ENCODE data around the gene MINDY4. TPM values are rescaled to one million over a fixed set of nuclear protein-coding genes. Genes with fewer than 3 reads are reported as not detected.
A peak's percentile ranks its signal among the peaks of the same experiment; 100 is the strongest.

The MINDY4 gene
- total RNA-seq, 1 experiment from 2014 or later: 2.1 TPM

DNA sequence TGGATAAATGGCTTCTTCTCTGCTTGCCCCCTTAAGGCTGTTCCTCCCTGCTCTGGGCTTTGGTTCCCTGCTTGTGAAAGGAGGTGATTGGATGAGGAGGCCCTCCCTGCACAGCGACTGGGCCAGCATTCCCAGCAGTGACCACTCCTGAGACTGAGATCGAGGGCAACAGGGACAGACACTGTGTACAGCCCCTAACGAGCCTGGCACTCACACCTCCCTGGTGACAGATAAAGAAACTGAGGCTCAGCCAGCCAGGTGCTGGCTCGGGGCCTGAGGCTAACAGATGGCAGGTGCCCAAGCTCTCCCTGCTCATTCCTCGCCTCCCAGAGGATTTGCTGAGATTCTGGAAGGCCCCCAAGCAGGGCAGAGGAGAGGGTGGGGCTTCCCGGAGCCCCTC is 128.4 kb downstream of the MINDY4 start:
- Mint-ChIP-seq H3K9me3 (ENCODE audit: unreplicated experiment) (no peaks in the 10 kb centered on the region), H3K27ac (ENCODE audit: unreplicated experiment) (no peak overlapping the region), H3K27me3 (ENCODE audit: insufficient read depth, unreplicated experiment) (no peaks in the 10 kb centered on the region), H3K36me3 (ENCODE audit: insufficient read depth, unreplicated experiment) (no peaks in the 10 kb centered on the region), H3K4me3 (ENCODE audit: unreplicated experiment) (no peak overlapping the region), H3K4me1 (ENCODE audit: low read depth, unreplicated experiment) (peaks cover 29% of the 10 kb centered on the region)
- Histone ChIP-seq H3K4me1 (peaks cover 30% of the 10 kb centered on the region), H3K4me3 (ENCODE audit: low read depth, low read length) (no peak overlapping the region), H3K9me3 (no peaks in the 10 kb centered on the region), H3K27me3 (replicated peaks; ENCODE audit: control insufficient read depth, insufficient read depth, low read length) (no peaks in the 10 kb centered on the region), H3K36me3 (ENCODE audit: control insufficient read depth, insufficient read depth, low read length) (no peaks in the 10 kb centered on the region)
- CTCF ChIA-PET: no interaction called here
- POLR2A ChIA-PET: no interaction called here
- no peak for DNase-seq
- TF ChIP-seq, protein P1, sequence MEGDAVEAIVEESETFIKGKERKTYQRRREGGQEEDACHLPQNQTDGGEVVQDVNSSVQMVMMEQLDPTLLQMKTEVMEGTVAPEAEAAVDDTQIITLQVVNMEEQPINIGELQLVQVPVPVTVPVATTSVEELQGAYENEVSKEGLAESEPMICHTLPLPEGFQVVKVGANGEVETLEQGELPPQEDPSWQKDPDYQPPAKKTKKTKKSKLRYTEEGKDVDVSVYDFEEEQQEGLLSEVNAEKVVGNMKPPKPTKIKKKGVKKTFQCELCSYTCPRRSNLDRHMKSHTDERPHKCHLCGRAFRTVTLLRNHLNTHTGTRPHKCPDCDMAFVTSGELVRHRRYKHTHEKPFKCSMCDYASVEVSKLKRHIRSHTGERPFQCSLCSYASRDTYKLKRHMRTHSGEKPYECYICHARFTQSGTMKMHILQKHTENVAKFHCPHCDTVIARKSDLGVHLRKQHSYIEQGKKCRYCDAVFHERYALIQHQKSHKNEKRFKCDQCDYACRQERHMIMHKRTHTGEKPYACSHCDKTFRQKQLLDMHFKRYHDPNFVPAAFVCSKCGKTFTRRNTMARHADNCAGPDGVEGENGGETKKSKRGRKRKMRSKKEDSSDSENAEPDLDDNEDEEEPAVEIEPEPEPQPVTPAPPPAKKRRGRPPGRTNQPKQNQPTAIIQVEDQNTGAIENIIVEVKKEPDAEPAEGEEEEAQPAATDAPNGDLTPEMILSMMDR (IDR thresholded peaks at IDR 0.05; ENCODE audit: insufficient read depth in 1 of 2, low read depth in 1 of 2, low read length in 1 of 2, severe bottlenecking in 1 of 2, unreplicated experiment in 1 of 2): no peak
- BruUV-seq (replicated peaks): no TSS peak
- intact Hi-C loops (cut with micrococcal nuclease; ENCODE audit: unreplicated experiment): no loop called here

DNA sequence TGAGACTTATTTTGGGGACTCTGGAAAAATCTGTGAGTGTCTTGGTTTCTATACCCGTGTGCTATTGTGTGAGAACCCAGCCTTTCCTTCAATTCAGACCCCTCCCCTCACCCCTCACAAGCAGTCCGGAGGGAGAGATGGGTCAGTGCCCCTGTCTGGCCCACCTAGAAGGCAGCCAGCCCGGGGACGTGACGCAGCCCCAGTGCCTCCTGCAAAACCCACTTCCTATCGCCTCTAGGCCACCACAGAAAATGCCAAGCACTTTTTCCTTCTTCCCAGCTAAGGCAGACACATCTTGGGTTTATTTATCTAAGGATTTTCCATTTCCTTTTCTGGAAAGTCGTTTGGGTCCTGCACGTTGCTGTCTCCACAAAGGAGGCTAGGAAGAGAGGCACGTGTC is 128.8 kb downstream of the MINDY4 start:
- intact Hi-C loops (cut with micrococcal nuclease; ENCODE audit: unreplicated experiment): no loop called here
- TF ChIP-seq, protein P1 (IDR thresholded peaks at IDR 0.05; ENCODE audit: insufficient read depth in 1 of 2, low read depth in 1 of 2, low read length in 1 of 2, severe bottlenecking in 1 of 2, unreplicated experiment in 1 of 2): no peak
- Histone ChIP-seq H3K4me3 (ENCODE audit: low read depth, low read length) (no peak overlapping the region), H3K36me3 (ENCODE audit: control insufficient read depth, insufficient read depth, low read length) (no peaks in the 10 kb centered on the region), H3K9me3 (no peaks in the 10 kb centered on the region), H3K27me3 (replicated peaks; ENCODE audit: control insufficient read depth, insufficient read depth, low read length) (no peaks in the 10 kb centered on the region), H3K4me1 (peaks cover 26% of the 10 kb centered on the region)
- Mint-ChIP-seq H3K4me3 (ENCODE audit: unreplicated experiment) (no peak overlapping the region), H3K9me3 (ENCODE audit: unreplicated experiment) (no peaks in the 10 kb centered on the region), H3K27ac (ENCODE audit: unreplicated experiment) (no peak overlapping the region), H3K4me1 (ENCODE audit: low read depth, unreplicated experiment) (peaks cover 26% of the 10 kb centered on the region), H3K27me3 (ENCODE audit: insufficient read depth, unreplicated experiment) (no peaks in the 10 kb centered on the region), H3K36me3 (ENCODE audit: insufficient read depth, unreplicated experiment) (no peaks in the 10 kb centered on the region)
- DNase-seq: no peak
- ChIA-PET POLR2A (no interaction called here), CTCF (no interaction called here)
- no TSS peak for BruUV-seq (replicated peaks)

DNA sequence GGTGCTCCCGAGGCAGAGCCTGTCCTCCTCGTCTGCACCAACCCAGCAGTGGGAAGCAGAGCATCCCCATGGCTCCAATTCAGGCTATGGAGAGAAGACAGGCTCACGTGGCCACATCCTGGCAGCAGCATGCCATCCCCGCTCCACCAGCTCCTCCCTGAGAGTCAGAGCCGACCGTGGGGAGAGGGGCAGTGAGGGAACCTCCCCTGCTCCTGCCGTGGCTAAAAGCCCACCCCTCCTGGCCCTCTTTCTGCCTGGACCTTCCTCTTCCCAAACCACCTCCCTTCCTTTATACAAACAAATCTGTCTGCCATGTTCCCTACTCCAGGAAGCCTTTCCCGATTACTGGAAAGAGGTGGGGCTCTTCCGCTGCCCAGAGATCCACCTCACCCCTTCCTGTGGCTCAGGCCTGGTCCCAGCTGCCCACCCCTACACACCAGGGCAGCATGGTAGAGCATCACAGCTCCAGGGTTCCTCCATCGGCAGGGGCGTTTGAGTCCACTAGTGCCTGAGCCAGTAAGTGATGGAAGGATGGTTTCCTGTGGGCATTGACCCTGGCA is 129.7 kb downstream of the MINDY4 start:
- Mint-ChIP-seq H3K4me1 (ENCODE audit: low read depth, unreplicated experiment) (peaks cover 24% of the 10 kb centered on the region), H3K4me3 (ENCODE audit: unreplicated experiment) (no peak overlapping the region), H3K9me3 (ENCODE audit: unreplicated experiment) (no peaks in the 10 kb centered on the region), H3K27me3 (ENCODE audit: insufficient read depth, unreplicated experiment) (no peaks in the 10 kb centered on the region), H3K36me3 (ENCODE audit: insufficient read depth, unreplicated experiment) (no peaks in the 10 kb centered on the region), H3K27ac (ENCODE audit: unreplicated experiment) (peak overlapping the region; percentile 67)
- H3K4me3 ChIP-seq (ENCODE audit: low read depth, low read length): no peak overlapping the region
- H3K4me1 ChIP-seq: peaks cover 17% of the 10 kb centered on the region
- H3K36me3 ChIP-seq (ENCODE audit: control insufficient read depth, insufficient read depth, low read length): no peaks in the 10 kb centered on the region
- ChIA-PET POLR2A (no interaction called here), CTCF (no interaction called here)
- BruUV-seq (replicated peaks): no TSS peak
- no peaks in the 10 kb centered on the region for H3K9me3 ChIP-seq
- intact Hi-C loops (cut with micrococcal nuclease; ENCODE audit: unreplicated experiment): no loop called here
- DNase-seq: no peak
- TF ChIP-seq, protein P1 (IDR thresholded peaks at IDR 0.05; ENCODE audit: insufficient read depth in 1 of 2, low read depth in 1 of 2, low read length in 1 of 2, severe bottlenecking in 1 of 2, unreplicated experiment in 1 of 2): no peak
- H3K27me3 ChIP-seq (replicated peaks; ENCODE audit: control insufficient read depth, insufficient read depth, low read length): no peaks in the 10 kb centered on the region
